ENCODE data around the gene MYBBP1A.

DNA sequence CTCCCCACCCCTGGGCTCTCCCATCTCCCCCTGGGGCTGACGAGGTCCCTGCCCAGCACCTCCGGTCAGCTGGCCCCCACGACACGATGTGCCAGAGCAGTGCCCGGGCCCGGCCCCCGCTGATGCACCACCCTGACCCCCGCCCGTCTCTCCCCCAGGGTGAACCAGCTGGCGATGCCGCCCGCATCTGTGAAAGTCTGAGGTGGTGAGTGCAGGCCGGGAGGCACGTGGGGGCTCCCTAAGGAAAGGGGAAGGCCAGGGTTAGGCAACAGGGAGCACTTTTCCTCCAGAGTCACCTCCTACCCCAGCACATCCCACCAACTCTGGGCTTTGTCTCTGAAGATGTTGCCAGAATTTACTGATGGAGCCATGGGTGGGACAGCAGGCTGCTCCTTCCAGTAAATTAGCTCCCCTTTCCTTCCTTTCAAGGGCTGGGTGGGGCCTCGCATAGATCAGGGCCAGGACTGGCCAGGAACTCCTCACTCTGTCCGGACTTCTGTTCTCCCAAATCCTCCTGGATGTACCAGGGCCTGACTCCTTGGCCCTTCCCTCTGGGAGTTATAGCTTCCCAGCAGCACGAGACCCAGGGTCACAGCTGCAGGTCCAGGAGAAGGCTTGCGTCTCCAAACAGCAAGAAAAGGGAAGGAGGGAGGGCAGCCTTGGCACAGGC, 18.3 kb downstream of the MYBBP1A start:
- TF ChIP-seq GATA2 (IDR thresholded peaks at IDR 0.05; ENCODE audit: low read depth, low read length), result no peak
- no peak for TF ChIP-seq GATA3 (IDR thresholded peaks at IDR 0.05; ENCODE audit: low read depth, low read length)

Measured in SH-SY5Y (cell line).